DMS53 (cell line): ENCODE data around the gene KIN.
"Not testable (repeated sequence)": the region's sequence is repeated elsewhere in the genome, so short reads cannot be mapped to it uniquely, and the experiment has no call there.

ENCODE experiments used
- DNase-seq: peaks from one replicate; lab custom pipeline; 2025; lab: John Stamatoyannopoulos, UW

The KIN gene

GRCh38 chr10:7794251-7795026, 6.6 kb upstream of the KIN start:
- no peak for DNase-seq

GRCh38 chr10:7792541-7792940, 4.7 kb upstream of the KIN start:
- no peak for DNase-seq

GRCh38 chr10:7789390-7789789, 1.6 kb upstream of the KIN start:
- peak; percentile 30 for DNase-seq

- peak; percentile 70 for DNase-seq
Observed at GRCh38 chr10:7788639-7789286, 970 bp upstream of the KIN start.

- peak; percentile 42 for DNase-seq
Observed at GRCh38 chr10:7787150-7787856, 490 bp downstream of the KIN start.

- DNase-seq = no peak
Observed at GRCh38 chr10:7786430-7786829, 1.4 kb downstream of the KIN start.

GRCh38 chr10:7782194-7782593, 5.6 kb downstream of the KIN start:
- not testable (repeated sequence) for DNase-seq

- DNase-seq = no peak
Observed at GRCh38 chr10:7776777-7777176, 11.0 kb downstream of the KIN start.

GRCh38 chr10:7773845-7774801, 13.7 kb downstream of the KIN start:
- DNase-seq = peak; percentile 73

- no peak for DNase-seq
Observed at GRCh38 chr10:7768417-7768816, 19.4 kb downstream of the KIN start.

- no peak for DNase-seq
Observed at GRCh38 chr10:7767209-7767608, 20.6 kb downstream of the KIN start.

GRCh38 chr10:7766241-7766640, 21.6 kb downstream of the KIN start:
- DNase-seq = no peak

- DNase-seq = no peak
Observed at GRCh38 chr10:7763929-7764328, 23.9 kb downstream of the KIN start.

GRCh38 chr10:7756360-7756992, 31.3 kb downstream of the KIN start:
- peak; percentile 62 for DNase-seq

GRCh38 chr10:7755103-7755502, 32.7 kb downstream of the KIN start:
- no peak for DNase-seq

GRCh38 chr10:7752251-7752650, 35.5 kb downstream of the KIN start:
- DNase-seq = no peak

GRCh38 chr10:7750222-7750621, 37.6 kb downstream of the KIN start:
- no peak for DNase-seq

- peak; percentile 5 for DNase-seq
Observed at GRCh38 chr10:7748637-7749036, 39.2 kb downstream of the KIN start.

GRCh38 chr10:7744307-7744706, 43.5 kb downstream of the KIN start:
- DNase-seq = no peak

- DNase-seq = peak; percentile 70
Observed at GRCh38 chr10:7738536-7739407, 49.0 kb downstream of the KIN start.
